Lung (tissue), 12 donors: ENCODE data around the gene CMIP. TPM values are rescaled to one million over a fixed set of nuclear protein-coding genes. Genes with fewer than 3 reads are reported as not detected.

Experiments
- ATAC-seq: fragments of 200-7000 bp; cut with Tn5 transposase; one replicate; pipeline ENCODE4 v1.9.1; 2020; ENCODE audit warnings: moderate number of reproducible peaks; ENCODE audit not compliant: insufficient read depth, low FRiP score
- DNase-seq, 3 donors: peaks; one replicate each; pipeline ENCODE4 v3.0.0-alpha.2; 2013 to 2017
- H3K27ac ChIP-seq, 2 donors: one replicate each; pipeline ENCODE4 v1.5.1; 2013; ENCODE audit warnings: mild to moderate bottlenecking in 2 of 2, moderate library complexity in 2 of 2, control low read depth in 1 of 2, inconsistent platforms in 1 of 2, low read depth in 1 of 2, low read length in 1 of 2
- H3K27me3 ChIP-seq, 3 donors: one replicate each; pipeline ENCODE4 v1.5.1; 2013; ENCODE audit warnings: low read length in 2 of 3; ENCODE audit not compliant: control insufficient read depth in 3 of 3, insufficient read depth in 3 of 3
- H3K36me3 ChIP-seq, 4 donors: one replicate each; pipeline ENCODE4 v1.5.1; 2013; ENCODE audit warnings: low read length in 4 of 4, mild to moderate bottlenecking in 1 of 4, moderate library complexity in 1 of 4; ENCODE audit not compliant: control insufficient read depth in 4 of 4, insufficient read depth in 4 of 4
- H3K4me1 ChIP-seq, 5 donors: one replicate each; pipeline ENCODE4 v1.5.1; 2013; ENCODE audit warnings: low read length in 5 of 5, mild to moderate bottlenecking in 2 of 5, moderate library complexity in 1 of 5; ENCODE audit not compliant: control insufficient read depth in 5 of 5, insufficient read depth in 5 of 5
- H3K4me3 ChIP-seq: one replicate; pipeline ENCODE4 v1.5.1; 2013; ENCODE audit warnings: mild to moderate bottlenecking, control low read depth, moderate library complexity
- H3K9ac ChIP-seq, 2 donors: one replicate each; pipeline ENCODE4 v1.5.1; 2013; ENCODE audit warnings: low read length in 2 of 2, control low read depth in 1 of 2; ENCODE audit not compliant: insufficient read depth in 1 of 2
- H3K9me3 ChIP-seq, 4 donors: one replicate each; pipeline ENCODE4 v1.5.1; 2013; ENCODE audit warnings: low read length in 3 of 4, mild to moderate bottlenecking in 1 of 4, moderate library complexity in 1 of 4; ENCODE audit not compliant: control insufficient read depth in 4 of 4, insufficient read depth in 3 of 4
- WGBS, 2 donors: extraction: QIAGEN DNeasy Blood & Tissue Kit; methylation state at CpG; one replicate each; pipeline ENCODE4 v1.1.7; 2013; 5-methylcytosine and 5-hydroxymethylcytosine counted together
- polyA plus RNA-seq, 2 donors: library from polyadenylated mRNA; stranded (reverse); fragments of 200-250 nt; gene quantifications; one replicate each; pipeline ENCODE4 v1.2.1, GENCODE V29; 2013
- total RNA-seq, 2 donors: library from RNA; depleted of rRNA in 1 of 2; stranded (reverse); fragments of >200 nt in 1 of 2; gene quantifications; one replicate each; pipeline ENCODE4 v1.2.1, GENCODE V29; 2014 to 2021
- TF ChIP-seq, protein P1 (sequence below): IDR thresholded peaks from 2 replicates; pipeline ENCODE4 v1.5.1; 2012; ENCODE audit warnings: mild to moderate bottlenecking; ENCODE audit errors: control extremely low read depth, extremely low read depth
- donor health status: control.
- donor health status: control.
- donor health status: Bipolar disorder and iron deficiency.
- donor health status: healthy.
- donor health status: DM: yes; HTN: yes; CAD: no.

The CMIP gene
- total and polyA plus RNA-seq, 4 donors, result 11.8 to 80.5 (median 48.6) TPM

DNA sequence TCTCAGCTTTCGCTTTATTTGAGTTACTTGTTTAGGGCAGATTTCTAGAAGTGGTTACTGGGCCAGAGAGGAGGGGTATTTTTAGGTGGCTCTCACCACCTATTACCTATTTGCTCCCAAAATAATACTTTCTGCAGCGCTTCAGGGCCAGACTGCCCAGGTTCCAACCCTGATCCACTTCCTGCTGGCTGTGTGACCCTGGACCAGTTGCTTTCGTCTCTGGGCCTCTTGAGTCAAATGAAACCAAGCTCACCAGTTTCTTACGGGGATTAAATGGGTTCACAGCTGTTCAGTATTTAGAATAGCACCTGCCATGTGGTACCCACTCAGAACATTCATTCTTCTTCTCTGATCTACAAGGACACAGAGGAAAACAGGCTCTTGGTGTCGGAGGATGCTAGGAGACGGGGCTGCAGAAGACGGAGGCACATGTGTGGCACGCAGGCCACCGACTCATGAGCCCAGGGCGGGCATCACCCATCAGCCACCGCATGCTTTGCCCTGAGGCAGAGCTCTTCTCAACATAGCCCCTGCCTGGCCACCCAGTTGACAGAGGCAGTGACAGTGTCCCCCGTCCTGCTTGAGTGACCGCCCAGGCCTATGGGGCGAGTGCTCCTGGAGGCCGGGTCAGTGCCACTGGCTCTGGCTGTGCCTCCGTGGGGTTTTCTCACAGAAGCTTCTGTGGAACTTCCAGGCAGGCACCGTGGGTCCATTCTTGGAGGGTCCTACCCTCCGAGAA is 185.5 kb downstream of the CMIP start:
- Histone ChIP-seq H3K36me3 (no peaks in the 10 kb centered on the region), H3K9ac (no peak overlapping the region), H3K4me1 (peaks cover 0 to 34% (median 23%) of the 10 kb centered on the region in 5 donors), H3K27me3 (no peaks in the 10 kb centered on the region), H3K27ac (no peak overlapping the region), H3K9me3 (no peaks in the 10 kb centered on the region), H3K4me3 (no peak overlapping the region)
- DNase-seq (no peak), ATAC-seq (no peak)
- WGBS, 2 donors, result 95 to 97% methylated on average over 18 of the region's 18 CpGs
- TF ChIP-seq, protein P1, sequence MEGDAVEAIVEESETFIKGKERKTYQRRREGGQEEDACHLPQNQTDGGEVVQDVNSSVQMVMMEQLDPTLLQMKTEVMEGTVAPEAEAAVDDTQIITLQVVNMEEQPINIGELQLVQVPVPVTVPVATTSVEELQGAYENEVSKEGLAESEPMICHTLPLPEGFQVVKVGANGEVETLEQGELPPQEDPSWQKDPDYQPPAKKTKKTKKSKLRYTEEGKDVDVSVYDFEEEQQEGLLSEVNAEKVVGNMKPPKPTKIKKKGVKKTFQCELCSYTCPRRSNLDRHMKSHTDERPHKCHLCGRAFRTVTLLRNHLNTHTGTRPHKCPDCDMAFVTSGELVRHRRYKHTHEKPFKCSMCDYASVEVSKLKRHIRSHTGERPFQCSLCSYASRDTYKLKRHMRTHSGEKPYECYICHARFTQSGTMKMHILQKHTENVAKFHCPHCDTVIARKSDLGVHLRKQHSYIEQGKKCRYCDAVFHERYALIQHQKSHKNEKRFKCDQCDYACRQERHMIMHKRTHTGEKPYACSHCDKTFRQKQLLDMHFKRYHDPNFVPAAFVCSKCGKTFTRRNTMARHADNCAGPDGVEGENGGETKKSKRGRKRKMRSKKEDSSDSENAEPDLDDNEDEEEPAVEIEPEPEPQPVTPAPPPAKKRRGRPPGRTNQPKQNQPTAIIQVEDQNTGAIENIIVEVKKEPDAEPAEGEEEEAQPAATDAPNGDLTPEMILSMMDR, result no peak

DNA sequence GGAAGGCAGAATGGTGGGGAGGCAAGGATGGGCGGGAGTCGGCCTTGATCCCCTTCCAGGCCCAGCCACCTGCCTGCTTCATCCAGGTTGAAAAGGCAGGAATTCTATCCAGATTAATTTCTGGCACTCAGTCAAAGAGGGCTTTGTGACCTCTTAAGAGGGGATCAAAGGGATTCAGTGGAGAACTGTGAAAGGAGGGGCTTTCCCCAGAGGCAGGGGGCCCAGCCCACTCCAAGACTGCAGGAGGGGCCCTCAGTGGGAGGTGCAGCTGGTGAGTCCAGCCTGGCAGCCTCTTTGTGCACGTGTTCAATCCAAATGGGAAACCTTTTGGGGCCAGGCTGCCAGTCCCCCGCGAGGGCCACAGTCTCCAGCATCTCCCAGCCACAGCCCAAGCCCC is 186.0 kb downstream of the CMIP start:
- H3K4me1 ChIP-seq, result peaks cover 0 to 29% (median 19%) of the 10 kb centered on the region in 5 donors
- TF ChIP-seq, protein P1, result no peak
- no peaks in the 10 kb centered on the region for H3K36me3 ChIP-seq
- H3K4me3 ChIP-seq, result no peak overlapping the region
- H3K9me3 ChIP-seq, result no peaks in the 10 kb centered on the region
- H3K27ac ChIP-seq, result no peak overlapping the region
- peak; percentile 54 to 77 (median 68) for DNase-seq
- WGBS, 2 donors, result 77 to 95% methylated on average over 5 of the region's 5 CpGs
- H3K9ac ChIP-seq, result no peak overlapping the region
- ATAC-seq, result no peak
- no peaks in the 10 kb centered on the region for H3K27me3 ChIP-seq

DNA sequence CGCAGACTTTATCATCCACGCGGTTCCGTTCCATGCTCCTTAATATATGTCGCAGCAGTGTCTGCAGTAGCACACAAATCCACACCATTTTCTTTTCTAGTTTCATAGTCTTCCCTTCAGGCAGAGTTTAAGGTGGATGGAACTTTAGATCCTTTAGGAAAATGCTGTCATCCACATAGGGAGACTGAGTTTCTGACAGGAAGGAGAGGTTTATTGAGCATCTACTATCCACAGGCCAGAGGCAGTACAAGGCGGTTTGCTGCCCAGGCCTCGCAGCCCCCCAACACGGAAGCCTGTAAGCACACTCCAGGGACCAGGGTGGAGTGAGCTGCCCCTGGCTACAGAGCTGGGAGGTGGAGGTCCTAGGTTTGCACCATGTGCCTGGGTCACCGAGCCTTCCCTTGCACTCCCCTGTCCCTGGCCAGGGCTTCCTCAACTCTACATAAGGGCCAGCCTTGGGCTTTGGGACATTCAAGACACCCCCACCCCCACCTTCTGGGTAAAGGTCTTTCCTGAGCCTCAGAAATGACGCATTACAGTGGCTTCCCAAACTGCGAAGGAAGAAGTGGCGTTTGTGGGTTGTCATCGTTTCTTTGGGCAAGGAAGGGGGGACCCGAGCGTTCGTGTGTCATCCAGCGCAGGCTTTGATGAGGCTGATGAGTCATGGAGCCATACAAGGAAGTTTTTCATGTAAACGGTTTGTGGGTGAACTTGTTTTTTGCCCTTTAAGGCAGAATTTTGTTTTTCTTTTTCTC is 188.0 kb downstream of the CMIP start:
- peak; percentile 19 for ATAC-seq
- TF ChIP-seq, protein P1, result no peak

More for the DNA sequence above, 188.0 kb downstream of the CMIP start:
- DNase-seq, result no peak
- Histone ChIP-seq H3K9ac (no peak overlapping the region), H3K36me3 (no peaks in the 10 kb centered on the region), H3K4me3 (no peak overlapping the region), H3K27me3 (no peaks in the 10 kb centered on the region), H3K9me3 (no peaks in the 10 kb centered on the region), H3K27ac (peak overlapping the region in 1 of 2 donors; percentile 67), H3K4me1 (peaks cover 0 to 34% (median 13%) of the 10 kb centered on the region in 5 donors)
- WGBS, 2 donors, result 48 to 69% methylated on average over 18 of the region's 18 CpGs
